ENCODE results near the gene IRS1. TPM values are rescaled to one million over a fixed set of nuclear protein-coding genes. Genes with fewer than 3 reads are reported as not detected.

IRS1 gene
- total RNA-seq, 6 experiments from 2014 or later = 37.4 to 49.9 (median 44.4) TPM

- peak overlapping the region; percentile 64 for H3K27ac Mint-ChIP-seq
- H3K9me3 Mint-ChIP-seq = no peaks in the 10 kb centered on the region
- peak overlapping the region; percentile 53 for H3K4me3 Mint-ChIP-seq
- H3K4me1 Mint-ChIP-seq (ENCODE audit: low read depth) = peaks cover 70% of the 10 kb centered on the region
- no peak for DNase-seq
- peaks cover 19% of the 10 kb centered on the region for H3K36me3 Mint-ChIP-seq (ENCODE audit: low read depth)
- TF ChIP-seq CTCF (IDR thresholded peaks at IDR 0.05) = no peak
- no peaks in the 10 kb centered on the region; the same call in 1 of the 2 replicates for H3K27me3 Mint-ChIP-seq (ENCODE audit: insufficient read depth)
Measured at GRCh38 chr2:226754821-226755604, 44.6 kb downstream of the IRS1 start.

- H3K27me3 Mint-ChIP-seq (ENCODE audit: insufficient read depth) = no peaks in the 10 kb centered on the region; the same call in 1 of the 2 replicates
- H3K36me3 Mint-ChIP-seq (ENCODE audit: low read depth) = peaks cover 33% of the 10 kb centered on the region
- H3K4me3 Mint-ChIP-seq = no peak overlapping the region
- no peak for DNase-seq
- no peak for TF ChIP-seq CTCF (IDR thresholded peaks at IDR 0.05)
- peaks cover 49% of the 10 kb centered on the region for H3K4me1 Mint-ChIP-seq (ENCODE audit: low read depth)
- no peaks in the 10 kb centered on the region for H3K9me3 Mint-ChIP-seq
- no peak overlapping the region for H3K27ac Mint-ChIP-seq
Measured at GRCh38 chr2:226752887-226753286, 46.7 kb downstream of the IRS1 start.

- Mint-ChIP-seq H3K4me1 (ENCODE audit: low read depth) (peaks cover 30% of the 10 kb centered on the region), H3K36me3 (ENCODE audit: low read depth) (peaks cover 63% of the 10 kb centered on the region), H3K9me3 (no peaks in the 10 kb centered on the region), H3K27ac (no peak overlapping the region), H3K27me3 (ENCODE audit: insufficient read depth) (no peaks in the 10 kb centered on the region; the same call in 1 of the 2 replicates), H3K4me3 (no peak overlapping the region)
- no peak for DNase-seq
- TF ChIP-seq CTCF (IDR thresholded peaks at IDR 0.05) = no peak
Measured at GRCh38 chr2:226747288-226747687, 52.3 kb downstream of the IRS1 start.

- Mint-ChIP-seq H3K27ac (peak overlapping the region; percentile 32; the same call in 1 of the 2 replicates), H3K27me3 (ENCODE audit: insufficient read depth) (no peaks in the 10 kb centered on the region; the same call in 1 of the 2 replicates), H3K4me3 (no peak overlapping the region), H3K4me1 (ENCODE audit: low read depth) (peaks cover 33% of the 10 kb centered on the region), H3K36me3 (ENCODE audit: low read depth) (peaks cover 67% of the 10 kb centered on the region), H3K9me3 (no peaks in the 10 kb centered on the region)
- no peak for TF ChIP-seq CTCF (IDR thresholded peaks at IDR 0.05)
- no peak for DNase-seq
Measured at GRCh38 chr2:226746196-226746800, 53.3 kb downstream of the IRS1 start.

- no peak for TF ChIP-seq CTCF (IDR thresholded peaks at IDR 0.05)
- Mint-ChIP-seq H3K4me3 (no peak overlapping the region), H3K36me3 (ENCODE audit: low read depth) (peaks cover 49% of the 10 kb centered on the region), H3K27me3 (ENCODE audit: insufficient read depth) (no peaks in the 10 kb centered on the region), H3K4me1 (ENCODE audit: low read depth) (peaks cover 48% of the 10 kb centered on the region), H3K27ac (no peak overlapping the region; the same call in 1 of the 2 replicates), H3K9me3 (no peaks in the 10 kb centered on the region)
- no peak for DNase-seq
Measured at GRCh38 chr2:226743915-226744314, 55.7 kb downstream of the IRS1 start.
